EH (cell line): ENCODE results near the gene PIEZO2.
"Not testable (repeated sequence)": the region's sequence is repeated elsewhere in the genome, so short reads cannot be mapped to it uniquely, and the experiment has no call there.

Source experiments
- DNase-seq: peaks from one replicate; pipeline ENCODE4 v3.0.0-alpha.2; 2015; ENCODE audit warnings: low read depth

Gene PIEZO2

GRCh38 chr18:10679557-10680270 is 469.7 kb downstream of the PIEZO2 start:
- DNase-seq: no peak

- DNase-seq: no peak
Measured at GRCh38 chr18:10671441-10671840, 477.9 kb downstream of the PIEZO2 start.

GRCh38 chr18:10670856-10671255 is 478.5 kb downstream of the PIEZO2 start:
- DNase-seq: no peak

GRCh38 chr18:10669441-10670100 is 479.8 kb downstream of the PIEZO2 start:
- DNase-seq: no peak

- DNase-seq: no peak
Measured at GRCh38 chr18:10663750-10664149, 485.6 kb downstream of the PIEZO2 start.

GRCh38 chr18:10661317-10661716 is 488.1 kb downstream of the PIEZO2 start:
- peak; percentile 16 for DNase-seq

GRCh38 chr18:10660179-10660884 is 489.0 kb downstream of the PIEZO2 start:
- peak; percentile 54 for DNase-seq

GRCh38 chr18:10659594-10659993 is 489.8 kb downstream of the PIEZO2 start:
- no peak for DNase-seq

- DNase-seq: no peak
Measured at GRCh38 chr18:10659000-10659399, 490.4 kb downstream of the PIEZO2 start.

GRCh38 chr18:10644003-10644402 is 505.4 kb downstream of the PIEZO2 start:
- not testable (repeated sequence) for DNase-seq

GRCh38 chr18:10642915-10643524 is 506.3 kb downstream of the PIEZO2 start:
- DNase-seq: not testable (repeated sequence)

GRCh38 chr18:10638539-10638885 is 510.9 kb downstream of the PIEZO2 start:
- not testable (repeated sequence) for DNase-seq

GRCh38 chr18:10637858-10638538 is 511.4 kb downstream of the PIEZO2 start:
- not testable (repeated sequence) for DNase-seq

- DNase-seq: not testable (repeated sequence)
Measured at GRCh38 chr18:10629076-10629475, 520.3 kb downstream of the PIEZO2 start.

- not testable (repeated sequence) for DNase-seq
Measured at GRCh38 chr18:10626606-10627213, 522.7 kb downstream of the PIEZO2 start.

- not testable (repeated sequence) for DNase-seq
Measured at GRCh38 chr18:10623606-10624005, 525.8 kb downstream of the PIEZO2 start.

- not testable (repeated sequence) for DNase-seq
Measured at GRCh38 chr18:10622982-10623381, 526.4 kb downstream of the PIEZO2 start.

GRCh38 chr18:10620670-10621329 is 528.6 kb downstream of the PIEZO2 start:
- not testable (repeated sequence) for DNase-seq
